RWPE1 (cell line): ENCODE results near the gene SAMD8.

ENCODE experiments used
- CTCF ChIA-PET: fragments of 350-600 bp; sonication (Branson Sonifier 250); formaldehyde crosslinking; extraction: SDS; loops from one replicate; lab custom pipeline; 2021; lab: Yijun Ruan, JAX
- POLR2A ChIA-PET: fragments of 400-600 bp; formaldehyde crosslinking; extraction: SDS; loops from one replicate; lab custom pipeline; 2020; ENCODE audit warnings: antibody characterized with exemption; ENCODE audit not compliant: low non-redundant PET; lab: Yijun Ruan, JAX
- DNase-seq: peaks from one replicate; pipeline ENCODE4 v3.0.0; 2012; ENCODE audit warnings: low spot score
- H3K27ac ChIP-seq: fragments of 450-650 bp; 2 replicates; pipeline ENCODE4 v1.5.1; 2017
- CTCF ChIP-seq: fragments of 450-650 bp; conservative IDR thresholded peaks from 2 replicates; pipeline ENCODE4 v1.5.1; 2017; ENCODE audit warnings: low read depth, mild to moderate bottlenecking

Gene SAMD8

GRCh38 chr10:75066271-75066670, 45.2 kb upstream of the SAMD8 start:
- no peak for TF ChIP-seq CTCF
- no peak for DNase-seq
- ChIA-PET POLR2A (no interaction called here), CTCF (no interaction called here)
- no peak overlapping the region for H3K27ac ChIP-seq

- no peak for TF ChIP-seq CTCF
- CTCF ChIA-PET: no interaction called here
- H3K27ac ChIP-seq: no peak overlapping the region
- POLR2A ChIA-PET: no interaction called here
- DNase-seq: no peak
These were observed 44.2 kb upstream of the SAMD8 start for GRCh38 chr10:75067272-75067671.

GRCh38 chr10:75068523-75068922, 42.9 kb upstream of the SAMD8 start:
- DNase-seq: no peak
- no peak overlapping the region for H3K27ac ChIP-seq
- POLR2A ChIA-PET: no interaction called here
- TF ChIP-seq CTCF: no peak
- CTCF ChIA-PET: interaction anchor here (0.6 kb wide), 1 partner anchor 204 kb away, joined by 3 read pairs; no protein-coding TSS in a partner anchor

- CTCF ChIA-PET: interaction anchor here (0.7 kb wide), 1 partner anchor 9 kb away, joined by 4 read pairs; no protein-coding TSS in a partner anchor
- POLR2A ChIA-PET: no interaction called here
- TF ChIP-seq CTCF: no peak
- H3K27ac ChIP-seq: no peak overlapping the region
- DNase-seq: no peak
These were observed 41.0 kb upstream of the SAMD8 start for GRCh38 chr10:75070476-75070875.

GRCh38 chr10:75070961-75071428, 40.5 kb upstream of the SAMD8 start:
- DNase-seq: no peak
- ChIA-PET CTCF (no interaction called here), POLR2A (no interaction called here)
- H3K27ac ChIP-seq: no peak overlapping the region
- TF ChIP-seq CTCF: no peak

- no peak for TF ChIP-seq CTCF
- no peak overlapping the region for H3K27ac ChIP-seq
- POLR2A ChIA-PET: no interaction called here
- CTCF ChIA-PET: no interaction called here
- no peak for DNase-seq
These were observed 39.7 kb upstream of the SAMD8 start for GRCh38 chr10:75071756-75072155.
